GM12873 (cell line): Measurements from ENCODE around the gene ISCA2.

Experiments
- CTCF ChIP-seq: IDR thresholded peaks from 2 replicates; pipeline ENCODE4 v1.5.1; 2012; ENCODE audit warnings: low read depth, mild to moderate bottlenecking, moderate library complexity, low read length, control low read depth; ENCODE audit not compliant: insufficient read depth; ENCODE audit errors: missing control alignments

The ISCA2 gene

GRCh38 chr14:74516451-74517160, 23.0 kb downstream of the ISCA2 start:
- no peak for TF ChIP-seq CTCF

GRCh38 chr14:74517731-74518130, 24.2 kb downstream of the ISCA2 start:
- TF ChIP-seq CTCF: no peak

- no peak for TF ChIP-seq CTCF
These were observed 24.7 kb downstream of the ISCA2 start for GRCh38 chr14:74518221-74518620.

- TF ChIP-seq CTCF: no peak
These were observed 25.9 kb downstream of the ISCA2 start for GRCh38 chr14:74519316-74520074.

GRCh38 chr14:74521756-74522155, 28.2 kb downstream of the ISCA2 start:
- TF ChIP-seq CTCF: no peak

- TF ChIP-seq CTCF: no peak
These were observed 29.2 kb downstream of the ISCA2 start for GRCh38 chr14:74522740-74523139.

- TF ChIP-seq CTCF: no peak
These were observed 30.7 kb downstream of the ISCA2 start for GRCh38 chr14:74524076-74524811.
